CMK (cell line): ENCODE measurements around the gene ANOS1.
"Not testable (repeated sequence)": the region's sequence is repeated elsewhere in the genome, so short reads cannot be mapped to it uniquely, and the experiment has no call there.

Experiments
- DNase-seq: peaks from one replicate; pipeline ENCODE4 v3.0.0-alpha.2; 2010; ENCODE audit warnings: low read depth

Gene ANOS1, protein sequence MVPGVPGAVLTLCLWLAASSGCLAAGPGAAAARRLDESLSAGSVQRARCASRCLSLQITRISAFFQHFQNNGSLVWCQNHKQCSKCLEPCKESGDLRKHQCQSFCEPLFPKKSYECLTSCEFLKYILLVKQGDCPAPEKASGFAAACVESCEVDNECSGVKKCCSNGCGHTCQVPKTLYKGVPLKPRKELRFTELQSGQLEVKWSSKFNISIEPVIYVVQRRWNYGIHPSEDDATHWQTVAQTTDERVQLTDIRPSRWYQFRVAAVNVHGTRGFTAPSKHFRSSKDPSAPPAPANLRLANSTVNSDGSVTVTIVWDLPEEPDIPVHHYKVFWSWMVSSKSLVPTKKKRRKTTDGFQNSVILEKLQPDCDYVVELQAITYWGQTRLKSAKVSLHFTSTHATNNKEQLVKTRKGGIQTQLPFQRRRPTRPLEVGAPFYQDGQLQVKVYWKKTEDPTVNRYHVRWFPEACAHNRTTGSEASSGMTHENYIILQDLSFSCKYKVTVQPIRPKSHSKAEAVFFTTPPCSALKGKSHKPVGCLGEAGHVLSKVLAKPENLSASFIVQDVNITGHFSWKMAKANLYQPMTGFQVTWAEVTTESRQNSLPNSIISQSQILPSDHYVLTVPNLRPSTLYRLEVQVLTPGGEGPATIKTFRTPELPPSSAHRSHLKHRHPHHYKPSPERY

DNA sequence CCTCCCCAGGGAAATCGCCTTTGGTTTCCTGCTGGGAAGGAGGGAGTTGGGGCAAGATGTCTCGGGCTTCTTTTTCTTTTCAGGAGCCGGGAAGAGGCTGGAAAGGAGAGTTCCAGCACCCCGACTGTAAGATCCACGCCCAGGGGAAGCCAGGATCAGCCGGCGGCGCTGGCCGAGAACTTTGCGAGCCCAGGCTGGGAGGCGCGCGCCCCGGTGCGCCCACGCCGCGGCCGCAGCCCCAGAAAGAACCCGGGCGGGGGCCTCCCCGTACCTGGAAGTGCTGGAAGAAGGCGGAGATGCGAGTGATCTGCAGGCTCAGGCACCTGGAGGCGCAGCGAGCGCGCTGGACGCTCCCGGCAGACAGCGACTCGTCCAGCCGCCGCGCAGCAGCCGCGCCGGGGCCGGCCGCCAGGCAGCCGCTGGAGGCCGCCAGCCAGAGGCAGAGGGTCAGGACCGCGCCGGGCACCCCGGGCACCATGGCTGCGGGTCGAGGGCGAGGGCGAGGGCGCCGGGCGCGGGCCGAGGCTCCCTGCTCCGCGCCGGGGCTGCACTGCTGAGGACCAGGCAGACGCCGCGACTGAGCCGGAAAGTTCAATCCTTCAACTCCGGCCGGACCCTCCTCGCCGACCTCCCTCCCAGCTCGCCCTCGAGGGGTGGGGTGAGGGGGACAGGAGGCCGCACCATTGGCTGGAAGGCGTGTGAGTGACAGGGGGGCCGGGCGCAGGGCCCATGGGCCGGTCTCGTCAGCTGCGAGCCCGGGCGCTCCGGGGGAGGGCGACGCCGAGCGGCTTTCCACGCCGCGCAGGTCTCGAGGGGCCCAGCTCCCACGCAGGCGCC lies at the start of gene ANOS1:
ANOS1 (minus strand) TSS at position 579 of the 837 bp plus-strand sequence; CDS start at position 478, 101 bp downstream.
- no peak for DNase-seq

DNA sequence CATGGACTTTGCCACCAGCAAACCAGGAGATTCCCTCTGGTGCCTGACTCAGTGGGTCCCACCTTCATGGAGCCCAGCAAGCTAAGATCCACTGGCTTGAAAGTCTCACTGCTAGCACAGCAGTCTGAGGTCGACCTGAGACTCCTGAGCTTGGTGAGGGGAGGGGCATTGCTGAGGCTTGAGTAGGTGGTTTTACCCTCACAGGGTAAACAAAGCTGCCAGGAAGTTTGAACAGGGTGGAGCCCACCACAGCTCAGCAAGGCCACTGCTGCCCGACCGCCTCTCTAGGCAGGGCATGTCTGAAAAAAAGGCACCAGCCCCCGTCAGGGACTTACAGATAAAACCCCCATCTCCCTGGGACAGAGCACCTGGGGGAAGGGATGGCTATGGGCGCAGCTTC lies 41.2 kb upstream of the ANOS1 start:
- no peak for DNase-seq

DNA sequence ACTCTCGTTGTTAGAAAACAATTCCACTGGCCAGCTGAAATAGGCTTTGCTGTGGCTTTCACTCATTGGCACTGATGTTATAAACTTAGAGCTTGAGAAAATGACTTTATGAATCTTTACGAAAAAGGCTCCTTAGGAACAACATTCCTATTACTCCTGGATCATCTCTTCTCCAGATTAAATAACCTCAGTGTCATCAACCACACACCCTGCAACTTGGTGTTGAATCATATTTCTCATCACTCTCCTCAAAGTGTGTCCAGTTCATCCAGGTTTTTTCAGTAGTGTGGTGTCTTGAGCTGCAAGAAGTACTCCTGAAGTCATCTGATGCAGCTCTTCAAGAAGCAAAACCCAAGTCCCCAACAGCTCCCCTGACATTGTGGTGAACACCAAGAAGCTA lies 28.1 kb upstream of the ANOS1 start:
- no peak for DNase-seq

DNA sequence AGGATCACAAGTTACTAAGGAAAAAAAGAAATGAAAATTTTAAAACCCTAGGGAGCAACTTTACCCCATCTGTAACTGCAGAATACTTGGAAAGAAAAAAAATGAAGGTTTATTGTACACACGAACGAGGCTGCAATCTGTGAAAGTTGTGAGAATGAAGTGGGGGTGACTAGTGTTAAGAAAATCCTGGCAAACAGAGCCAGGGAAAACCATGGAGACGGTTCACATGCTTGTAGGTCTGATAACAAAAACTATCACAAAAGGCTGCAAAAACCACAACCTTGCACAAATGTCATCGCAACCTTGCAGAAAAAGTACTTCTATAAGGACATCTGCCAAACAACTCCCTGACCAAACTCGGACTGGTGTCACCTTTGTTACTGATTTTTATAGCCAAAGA lies 26.8 kb upstream of the ANOS1 start:
- not testable (repeated sequence) for DNase-seq

DNA sequence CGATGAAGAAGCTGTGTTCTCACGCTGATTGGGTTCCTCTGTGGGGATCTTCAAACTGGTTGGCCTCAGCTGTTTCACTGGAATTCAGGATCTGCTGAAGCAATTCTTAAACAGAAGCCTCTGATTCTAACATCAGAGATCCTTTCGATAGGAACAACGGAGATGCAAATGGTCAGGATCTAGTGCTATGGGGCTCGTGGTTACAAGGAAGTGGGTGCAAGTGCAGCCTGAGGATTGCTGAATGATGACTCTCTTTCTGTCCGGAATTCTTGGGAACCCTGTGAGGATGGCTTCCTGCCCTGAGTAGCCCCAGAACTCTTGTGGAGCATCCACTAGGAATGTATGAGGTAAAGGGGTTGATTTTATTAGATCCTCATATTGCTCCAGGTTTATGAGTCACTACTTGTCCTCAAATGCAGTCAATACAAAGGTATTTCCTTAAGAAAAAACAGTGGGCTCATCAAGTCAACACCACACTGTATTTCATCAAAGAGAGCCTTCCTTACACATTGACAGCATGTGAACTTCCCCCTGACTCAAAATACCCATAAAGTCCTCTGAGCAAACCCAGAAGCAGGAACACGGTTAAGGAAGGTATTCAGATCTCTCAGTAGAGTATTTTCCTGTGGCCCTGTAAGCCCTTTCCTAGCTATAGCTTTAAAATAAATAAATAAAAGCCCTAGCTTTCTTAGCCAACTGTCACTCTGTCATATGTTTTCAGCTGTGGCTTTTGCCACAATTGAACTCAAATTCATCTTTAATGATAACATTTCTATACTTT lies 25.9 kb upstream of the ANOS1 start:
- DNase-seq = not testable (repeated sequence)

GRCh38 chrX:8755813-8756212 lies 23.9 kb upstream of the ANOS1 start:
- no peak for DNase-seq

DNA sequence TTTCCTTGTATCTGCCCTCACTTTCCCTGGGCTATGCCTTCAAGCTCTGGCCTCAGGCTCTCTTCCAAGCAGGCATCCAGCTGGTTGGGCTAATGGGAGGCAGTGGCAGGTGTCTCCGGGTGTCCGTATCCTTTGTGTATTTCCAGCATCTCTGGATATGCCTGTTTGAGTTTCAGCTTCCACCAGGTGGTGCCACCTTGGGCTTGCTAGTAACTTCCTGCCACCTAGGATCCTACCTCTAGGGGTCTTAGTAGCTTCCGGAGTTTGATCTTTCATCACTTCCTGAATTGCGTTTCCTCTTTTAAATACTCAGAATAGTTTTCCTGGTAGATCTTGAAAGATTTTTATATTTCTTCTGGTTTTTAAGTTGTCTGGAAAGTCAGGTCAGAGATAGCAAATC lies 23.2 kb upstream of the ANOS1 start:
- no peak for DNase-seq

- no peak for DNase-seq
Measured at GRCh38 chrX:8749697-8750096, 17.8 kb upstream of the ANOS1 start.

GRCh38 chrX:8748855-8749254 lies 16.9 kb upstream of the ANOS1 start:
- no peak for DNase-seq

- no peak for DNase-seq
Measured at GRCh38 chrX:8743126-8743732, 11.3 kb upstream of the ANOS1 start.

DNA sequence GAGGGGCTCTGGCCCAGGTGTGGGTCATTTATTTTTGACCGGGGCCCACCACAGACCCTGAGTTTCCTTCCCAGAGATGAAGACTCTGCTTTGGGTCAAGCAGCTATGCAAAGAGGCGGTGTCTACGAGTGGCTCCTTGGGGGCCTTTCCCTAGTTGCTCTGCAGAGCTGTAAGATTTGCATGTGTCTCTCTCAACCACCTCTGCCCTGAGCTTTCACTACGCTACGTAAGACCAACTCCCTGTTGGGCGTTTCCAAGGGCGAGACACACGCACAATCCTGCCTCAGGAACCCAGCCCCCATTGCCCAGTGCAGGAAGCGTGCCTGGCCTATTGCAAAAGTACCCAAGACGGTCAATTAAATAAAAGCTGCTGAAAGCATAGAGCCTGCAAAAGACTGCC lies 10.0 kb upstream of the ANOS1 start:
- DNase-seq = no peak

GRCh38 chrX:8738588-8739189 lies 6.8 kb upstream of the ANOS1 start:
- no peak for DNase-seq

GRCh38 chrX:8737883-8738282 lies 5.9 kb upstream of the ANOS1 start:
- no peak for DNase-seq

DNA sequence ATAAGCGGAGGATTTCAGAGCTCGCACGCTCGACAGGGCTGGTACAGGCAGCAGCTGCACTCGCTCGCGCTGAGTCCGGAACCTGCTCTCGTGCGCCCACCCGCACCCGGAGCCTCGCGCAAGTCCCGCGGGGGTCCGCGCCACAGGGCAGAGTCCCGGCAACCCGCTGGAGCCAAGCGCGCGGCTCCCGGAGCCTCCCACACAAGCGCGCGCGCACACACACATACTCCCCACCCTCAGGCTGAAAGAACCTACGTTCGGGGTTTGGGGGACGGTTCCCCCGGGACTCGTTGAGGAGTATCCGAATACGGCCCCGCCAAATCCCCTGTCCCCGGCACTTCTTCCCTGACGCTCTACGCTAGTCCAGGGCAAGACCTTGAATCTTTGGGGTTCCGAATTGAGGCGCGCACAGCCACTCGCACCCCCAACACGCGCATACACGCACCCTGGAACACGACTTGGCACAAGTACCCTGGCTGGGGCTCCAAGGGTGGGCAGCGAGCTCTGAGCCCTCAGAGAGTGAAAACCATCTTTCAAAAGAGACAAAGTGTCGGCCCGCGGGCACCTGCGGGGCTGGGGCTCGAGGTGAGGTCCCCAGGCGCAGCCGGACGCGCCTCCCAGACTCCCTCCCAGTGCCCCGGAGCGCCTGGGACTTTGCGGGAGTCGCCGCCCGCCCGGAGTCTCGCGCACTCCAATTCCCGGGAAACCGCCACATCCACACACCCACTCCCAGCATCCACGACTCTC lies 952 bp downstream of the ANOS1 start:
- no peak for DNase-seq

DNA sequence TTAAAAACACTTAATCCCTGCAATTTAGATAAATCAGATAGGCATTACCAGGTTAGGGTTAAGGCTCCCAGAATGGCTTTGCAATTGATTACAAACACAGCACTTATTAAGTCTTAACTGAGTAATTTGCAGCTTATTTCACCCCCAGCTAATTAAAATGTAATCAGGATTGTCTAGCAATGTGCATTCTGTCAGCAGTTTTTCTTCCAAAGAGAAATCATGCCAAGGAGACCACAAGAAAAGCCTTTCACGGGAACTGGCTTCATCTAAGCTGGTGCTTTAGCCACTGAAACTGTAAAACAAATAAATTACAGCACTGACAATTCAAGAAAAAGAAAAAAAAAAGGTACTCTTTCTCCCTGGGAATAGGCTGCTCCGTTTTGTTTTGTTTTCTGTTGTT lies 2.1 kb downstream of the ANOS1 start:
- DNase-seq = no peak

- DNase-seq = no peak
Measured at GRCh38 chrX:8728932-8729535, 2.9 kb downstream of the ANOS1 start.

- no peak for DNase-seq
Measured at GRCh38 chrX:8726031-8726652, 5.8 kb downstream of the ANOS1 start.

DNA sequence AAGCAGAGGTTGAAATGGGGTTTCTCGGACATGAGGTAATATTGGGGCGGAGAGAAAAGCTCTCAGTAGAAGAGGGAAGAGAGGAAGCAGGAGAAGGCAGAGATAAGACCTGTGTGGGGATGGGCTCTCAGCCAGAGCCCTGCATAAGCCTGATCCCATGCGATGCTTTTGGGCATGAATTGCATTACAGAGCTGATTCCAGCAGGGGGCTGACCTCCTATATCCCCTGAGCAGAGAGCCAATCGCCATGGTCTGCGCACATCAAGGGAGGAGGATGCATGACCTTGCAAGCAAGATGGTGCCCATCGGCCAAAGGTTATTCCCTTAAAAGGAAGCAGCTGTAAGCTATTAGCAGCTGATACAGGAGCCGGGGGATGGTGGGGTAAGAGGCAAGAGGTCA lies 7.6 kb downstream of the ANOS1 start:
- peak; percentile 25 for DNase-seq

- DNase-seq = no peak
Measured at GRCh38 chrX:8721536-8721935, 10.4 kb downstream of the ANOS1 start.
